Heart left ventricle (tissue), 16 donors: Measurements from ENCODE around the gene LCNL1. TPM values are rescaled to one million over a fixed set of nuclear protein-coding genes. Genes with fewer than 3 reads are reported as not detected.

ENCODE experiments used
- ATAC-seq, 4 donors: fragments of 200-7000 bp; cut with Tn5 transposase; one replicate each; pipeline ENCODE4 v1.9.1; 2020 to 2022; ENCODE audit warnings: moderate library complexity in 4 of 4, mild to moderate bottlenecking in 3 of 4, moderate number of reproducible peaks in 1 of 4
- DNase-seq, 5 donors: peaks; one replicate each; pipeline ENCODE4 v3.0.0-alpha.2; 2020
- H3K27ac ChIP-seq, 12 donors: fragments of 200-600 bp; sonication (generic) in 4 of 12; one replicate each; pipeline versions ENCODE4 v1.5.0 to v1.8.0; 2016 to 2022; ENCODE audit warnings: mild to moderate bottlenecking in 2 of 12
- H3K27me3 ChIP-seq, 9 donors: fragments of 200-600 bp; sonication (generic) in 2 of 9; one replicate each; pipeline versions ENCODE4 v1.5.1 to v1.8.0; 2016 to 2022; ENCODE audit warnings: mild to moderate bottlenecking in 3 of 9
- H3K36me3 ChIP-seq, 9 donors: fragments of 200-600 bp; sonication (generic) in 2 of 9; one replicate each; pipeline versions ENCODE4 v1.5.0 to v1.8.0; 2018 to 2022; ENCODE audit warnings: mild to moderate bottlenecking in 2 of 9
- H3K4me1 ChIP-seq, 12 donors: fragments of 200-600 bp; sonication (generic) in 4 of 12; one replicate each; pipeline versions ENCODE4 v1.5.0 to v1.8.0; 2016 to 2022; ENCODE audit warnings: mild to moderate bottlenecking in 3 of 12
- H3K4me3 ChIP-seq, 12 donors: fragments of 200-600 bp; sonication (generic) in 4 of 12; one replicate each; pipeline versions ENCODE4 v1.5.0 to v1.8.0; 2017 to 2022; ENCODE audit warnings: mild to moderate bottlenecking in 9 of 12, moderate library complexity in 4 of 12
- H3K9me3 ChIP-seq, 12 donors: fragments of 200-600 bp; sonication (generic) in 4 of 12; one replicate each; pipeline versions ENCODE4 v1.5.0 to v1.8.0; 2016 to 2022; ENCODE audit warnings: mild to moderate bottlenecking in 1 of 12
- POLR2A ChIP-seq, 2 donors: fragments of 450-650 bp; IDR thresholded peaks; one replicate each; pipeline ENCODE4 v1.6.1; 2017; ENCODE audit warnings: antibody characterized with exemption in 2 of 2, mild to moderate bottlenecking in 2 of 2, moderate library complexity in 2 of 2
- WGBS, 4 donors: extraction: QIAGEN DNeasy Blood & Tissue Kit in 2 of 4; methylation state at CpG; one replicate each; pipeline versions ENCODE4 v1.1.5 to v1.1.7; 2013 to 2018; 5-methylcytosine and 5-hydroxymethylcytosine counted together
- intact Hi-C, 10 donors: fragments of 100-400 bp; cut with DNase I; formaldehyde crosslinking; loops; one replicate each; pipeline versions ENCODE4 v1.11.1 to v1.14.2; 2022
- polyA plus RNA-seq, 2 donors: library from polyadenylated mRNA; stranded (reverse); fragments of 200-250 nt; gene quantifications; one replicate each; pipeline ENCODE4 v1.2.3, GENCODE V29; 2013
- total RNA-seq, 9 donors: library from RNA; depleted of rRNA in 2 of 9; stranded (reverse); fragments of >200 nt in 2 of 9; fragmentation: NEBNext Ultra II Directional in 3 of 9; extraction: Animal tissue kit (Norgen Biotek cat#: 25700) in 3 of 9; gene quantifications; one replicate each; pipeline versions ENCODE4 v1.1.0 to v1.2.4, GENCODE V29; 2016 to 2023
- TF ChIP-seq, protein P1 (sequence below), 12 donors: fragments of 200-600 bp; sonication (generic) in 4 of 12; IDR thresholded peaks; one replicate each; pipeline versions ENCODE4 v1.5.0 to v1.8.0; 2018 to 2022; ENCODE audit warnings: antibody characterized with exemption in 12 of 12, mild to moderate bottlenecking in 5 of 12
- donor health status: ischemic (EF 13 %, LVEDD 7.1; RV severe dilation, severe dysfunction).
- donor health status: healthy with polysubstance abuse.
- donor health status: DM: no; HTN: yes; CAD: no.
- donor health status: DM: no; HTN: no; CAD: no.
- donor health status: ischemic (EF 25% LVEDD 6.9; RV normal size, moderate dysfunction).
- donor health status: ischemic (EF 25% LVEDD 5.7; RV mildly dilated, moderate dysfunction).
- donor health status: healthy.
- donor health status: DM: yes; HTN: yes; CAD: no.
- donor health status: ischemic (EF 35%, LVEDD 5.7; RV mildly dilated, moderate dysfunction).
- donor health status: nonischemic (EF 11% LVEDD 7.7; RV severe dilation, severe dysfunction).
- donor health status: DM: yes; HTN: yes; CAD: no.
- donor health status: PGD.
- donor health status: ischemic (EF 29% LVEDD 5.4; RV normal size, mild dysfunction).
- donor health status: nonischemic (EF 23%, LVEDD 6.1; RV moderate dilation, normal function).

Gene LCNL1
- total and polyA plus RNA-seq, 11 donors, result 0.14 to 14.9 (median 2.7) TPM

DNA sequence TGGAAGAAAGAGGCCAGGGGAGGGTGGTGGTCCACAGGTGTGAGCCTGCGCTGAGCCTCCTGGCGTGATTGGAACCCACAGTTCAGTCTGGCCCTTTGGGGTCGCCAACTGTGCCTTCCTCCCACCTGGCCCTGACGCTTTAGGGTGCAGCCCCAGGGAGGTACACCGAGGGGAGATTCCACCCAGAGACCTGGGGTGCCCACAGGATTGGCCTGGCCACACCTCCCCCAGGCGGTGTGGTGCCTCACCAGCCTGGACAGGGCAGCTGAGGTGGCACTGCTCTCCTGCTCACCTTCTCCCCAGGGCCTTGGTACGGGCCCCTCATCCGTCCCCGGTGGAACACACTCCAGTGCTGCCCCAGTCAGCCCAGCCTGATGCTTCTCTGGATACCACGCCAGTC, 14.6 kb downstream of the LCNL1 start:
- Histone ChIP-seq H3K4me3 (no peak overlapping the region), H3K36me3 (peaks cover 0 to 9% (median 3%) of the 10 kb centered on the region in 9 donors), H3K27me3 (peaks cover 0 to 28% (median 0%) of the 10 kb centered on the region in 9 donors), H3K27ac (peak overlapping the region in 3 of 12 donors; percentile 17 to 76 (median 75)), H3K9me3 (no peaks in the 10 kb centered on the region), H3K4me1 (peaks cover 3 to 87% (median 31%) of the 10 kb centered on the region in 12 donors)
- intact Hi-C loops, result loop anchor here in 1 of 10 donors (5.0 kb wide), 1 partner anchor 50 kb away; the partner anchor contains the start of gene C8G
- TF ChIP-seq POLR2A (IDR thresholded peaks at IDR 0.05), result no peak
- TF ChIP-seq, protein P1, sequence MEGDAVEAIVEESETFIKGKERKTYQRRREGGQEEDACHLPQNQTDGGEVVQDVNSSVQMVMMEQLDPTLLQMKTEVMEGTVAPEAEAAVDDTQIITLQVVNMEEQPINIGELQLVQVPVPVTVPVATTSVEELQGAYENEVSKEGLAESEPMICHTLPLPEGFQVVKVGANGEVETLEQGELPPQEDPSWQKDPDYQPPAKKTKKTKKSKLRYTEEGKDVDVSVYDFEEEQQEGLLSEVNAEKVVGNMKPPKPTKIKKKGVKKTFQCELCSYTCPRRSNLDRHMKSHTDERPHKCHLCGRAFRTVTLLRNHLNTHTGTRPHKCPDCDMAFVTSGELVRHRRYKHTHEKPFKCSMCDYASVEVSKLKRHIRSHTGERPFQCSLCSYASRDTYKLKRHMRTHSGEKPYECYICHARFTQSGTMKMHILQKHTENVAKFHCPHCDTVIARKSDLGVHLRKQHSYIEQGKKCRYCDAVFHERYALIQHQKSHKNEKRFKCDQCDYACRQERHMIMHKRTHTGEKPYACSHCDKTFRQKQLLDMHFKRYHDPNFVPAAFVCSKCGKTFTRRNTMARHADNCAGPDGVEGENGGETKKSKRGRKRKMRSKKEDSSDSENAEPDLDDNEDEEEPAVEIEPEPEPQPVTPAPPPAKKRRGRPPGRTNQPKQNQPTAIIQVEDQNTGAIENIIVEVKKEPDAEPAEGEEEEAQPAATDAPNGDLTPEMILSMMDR (IDR thresholded peaks at IDR 0.05), result no peak
- DNase-seq (no peak), ATAC-seq (no peak)
- WGBS, 4 donors, result 75 to 88% (median 78%) methylated on average over 6 to 10 of the region's 10 CpGs

DNA sequence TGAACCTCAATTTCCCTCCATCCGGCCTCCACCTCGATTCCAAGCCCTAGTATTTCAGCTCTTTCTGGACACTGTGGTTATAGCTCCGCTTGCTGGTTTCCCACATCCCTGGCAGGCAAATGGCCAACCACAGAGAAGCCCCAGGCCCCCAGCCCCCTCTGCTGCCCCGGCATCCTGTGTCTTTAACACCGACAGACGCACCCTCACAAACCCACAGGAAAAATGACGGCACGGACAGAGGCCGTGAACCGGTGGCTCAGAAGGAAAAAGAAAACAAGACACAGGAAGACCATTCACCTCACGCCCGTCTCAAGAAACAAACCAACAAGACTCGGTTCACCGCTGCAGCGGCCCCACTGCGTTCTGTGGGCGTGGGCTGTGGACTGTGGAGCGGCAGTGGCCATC, 15.0 kb downstream of the LCNL1 start:
- Histone ChIP-seq H3K36me3 (peaks cover 0 to 9% (median 3%) of the 10 kb centered on the region in 9 donors), H3K27me3 (peaks cover 0 to 28% (median 0%) of the 10 kb centered on the region in 9 donors), H3K4me1 (peaks cover 3 to 85% (median 27%) of the 10 kb centered on the region in 12 donors), H3K27ac (peak overlapping the region in 3 of 12 donors; percentile 17 to 76 (median 75)), H3K9me3 (no peaks in the 10 kb centered on the region), H3K4me3 (no peak overlapping the region)
- TF ChIP-seq, protein P1 (IDR thresholded peaks at IDR 0.05), result peak in 9 of 12 donors; percentile 6 to 33 (median 13)
- no peak for TF ChIP-seq POLR2A (IDR thresholded peaks at IDR 0.05)
- intact Hi-C loops, result loop anchor here in 1 of 10 donors (5.0 kb wide), 1 partner anchor 51 kb away; the partner anchor contains the start of gene C8G
- peak in 1 of 4 donors; percentile 21 for ATAC-seq
- 54 to 67% (median 55%) methylated on average over 18 of the region's 18 CpGs for WGBS, 4 donors
- DNase-seq, result no peak

DNA sequence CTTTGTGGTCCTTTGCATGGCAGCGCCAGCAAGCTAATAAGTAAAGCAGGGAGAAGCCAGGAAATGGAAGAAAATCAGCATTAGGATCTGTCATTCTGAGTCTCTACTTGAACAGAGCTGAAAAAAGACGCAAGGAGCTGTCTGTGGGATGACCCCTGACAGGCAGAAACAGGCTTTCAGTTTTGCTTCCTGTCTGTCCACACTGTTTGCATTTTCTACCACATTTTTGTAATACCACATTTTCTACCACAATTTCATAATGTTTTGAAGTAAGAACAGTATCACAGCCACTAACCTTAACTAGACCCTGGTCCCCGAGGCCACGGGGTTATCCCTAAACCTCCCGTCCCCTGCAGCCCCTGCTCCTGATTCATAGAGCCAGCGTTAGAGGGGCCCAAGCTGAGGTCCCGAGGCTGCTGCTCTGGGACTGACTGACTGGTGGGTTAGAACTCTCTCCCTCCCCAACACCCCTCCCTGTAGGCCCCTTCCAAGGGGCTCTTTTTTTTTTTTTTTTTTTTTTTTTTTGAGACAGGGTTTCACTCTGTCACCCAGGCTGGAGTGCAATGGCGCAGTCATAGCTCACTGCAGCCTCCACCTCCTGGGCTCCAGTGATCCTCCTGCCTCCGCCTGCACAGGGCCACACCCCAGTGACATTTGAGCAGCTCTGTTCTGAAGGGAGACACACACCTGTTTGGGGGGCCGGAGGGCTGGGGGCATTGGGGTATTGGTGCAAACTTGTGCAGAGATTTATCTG, 17.6 kb downstream of the LCNL1 start:
- H3K9me3 ChIP-seq, result peaks cover 0 to 6% (median 0%) of the 10 kb centered on the region in 12 donors
- no peaks in the 10 kb centered on the region for H3K36me3 ChIP-seq
- intact Hi-C loops, result no loop called here
- H3K4me1 ChIP-seq, result peaks cover 0 to 60% (median 12%) of the 10 kb centered on the region in 12 donors
- 70 to 78% (median 73%) methylated on average over 10 of the region's 10 CpGs for WGBS, 4 donors
- TF ChIP-seq, protein P1 (IDR thresholded peaks at IDR 0.05), result no peak
- no peak for TF ChIP-seq POLR2A (IDR thresholded peaks at IDR 0.05)
- no peak for ATAC-seq
- peaks cover 0 to 22% (median 0%) of the 10 kb centered on the region in 9 donors for H3K27me3 ChIP-seq
- H3K27ac ChIP-seq, result peak overlapping the region in 1 of 12 donors; percentile 84
- H3K4me3 ChIP-seq, result no peak overlapping the region
- DNase-seq, result no peak
